Measurements from ENCODE around the gene COMT. TPM values are rescaled to one million over a fixed set of nuclear protein-coding genes. Genes with fewer than 3 reads are reported as not detected.

Gene COMT
- total and polyA plus RNA-seq, 7 donors = 63.6 to 146 (median 117) TPM

- H3K36me3 ChIP-seq (ENCODE audit: insufficient read depth in 1 of 2, low read depth in 1 of 2) = peaks cover 0 to 79% of the 10 kb centered on the region in 2 donors
- no peak overlapping the region for H3K27ac ChIP-seq
- DNase-seq (no peak), ATAC-seq (no peak)
- no peak for TF ChIP-seq CTCF (IDR thresholded peaks at IDR 0.05)
- H3K27me3 ChIP-seq (ENCODE audit: insufficient read depth in 3 of 3, low read length in 2 of 3) = no peaks in the 10 kb centered on the region
- H3K4me1 ChIP-seq = no peaks in the 10 kb centered on the region
- intact Hi-C loops (cut with DNase I) = no loop called here
- no peak overlapping the region for H3K4me3 ChIP-seq
- WGBS, 3 donors = 86 to 90% (median 87%) methylated on average over 13 of the region's 13 CpGs
- H3K9me3 ChIP-seq = no peaks in the 10 kb centered on the region
These were observed 26.2 kb upstream of the COMT start for GRCh38 chr22:19915287-19915954.

GRCh38 chr22:19916006-19916405 is 25.6 kb upstream of the COMT start:
- no peaks in the 10 kb centered on the region for H3K27me3 ChIP-seq (ENCODE audit: insufficient read depth in 3 of 3, low read length in 2 of 3)
- H3K36me3 ChIP-seq (ENCODE audit: insufficient read depth in 1 of 2, low read depth in 1 of 2) = peaks cover 0 to 75% of the 10 kb centered on the region in 2 donors
- DNase-seq = peak in 1 of 2 donors; percentile 62
- WGBS, 3 donors = 77 to 91% (median 80%) methylated on average over 8 to 9 of the region's 9 CpGs
- intact Hi-C loops (cut with DNase I) = no loop called here
- no peaks in the 10 kb centered on the region for H3K9me3 ChIP-seq
- H3K27ac ChIP-seq = no peak overlapping the region
- no peaks in the 10 kb centered on the region for H3K4me1 ChIP-seq
- H3K4me3 ChIP-seq = no peak overlapping the region
- ATAC-seq = peak; percentile 54 to 84 (median 80)
- TF ChIP-seq CTCF (IDR thresholded peaks at IDR 0.05) = no peak

- Histone ChIP-seq H3K9me3 (no peaks in the 10 kb centered on the region), H3K27ac (no peak overlapping the region), H3K27me3 (ENCODE audit: insufficient read depth in 3 of 3, low read length in 2 of 3) (no peaks in the 10 kb centered on the region), H3K4me3 (no peak overlapping the region), H3K4me1 (no peaks in the 10 kb centered on the region), H3K36me3 (ENCODE audit: insufficient read depth in 1 of 2, low read depth in 1 of 2) (peaks cover 0 to 69% of the 10 kb centered on the region in 2 donors)
- ATAC-seq (no peak), DNase-seq (no peak)
- intact Hi-C loops (cut with DNase I) = no loop called here
- no peak for TF ChIP-seq CTCF (IDR thresholded peaks at IDR 0.05)
- 87 to 91% (median 90%) methylated on average over 7 of the region's 7 CpGs for WGBS, 3 donors
These were observed 24.6 kb upstream of the COMT start for GRCh38 chr22:19916941-19917340.

GRCh38 chr22:19917389-19918138 is 24.0 kb upstream of the COMT start:
- no peaks in the 10 kb centered on the region for H3K27me3 ChIP-seq (ENCODE audit: insufficient read depth in 3 of 3, low read length in 2 of 3)
- no peak for ATAC-seq
- intact Hi-C loops (cut with DNase I) = no loop called here
- H3K36me3 ChIP-seq (ENCODE audit: insufficient read depth in 1 of 2, low read depth in 1 of 2) = peaks cover 0 to 66% of the 10 kb centered on the region in 2 donors
- 86 to 88% (median 86%) methylated on average over 12 of the region's 12 CpGs for WGBS, 3 donors
- no peak for TF ChIP-seq CTCF (IDR thresholded peaks at IDR 0.05)
- no peak overlapping the region for H3K4me3 ChIP-seq
- no peak for DNase-seq
- H3K9me3 ChIP-seq = no peaks in the 10 kb centered on the region
- H3K4me1 ChIP-seq = no peaks in the 10 kb centered on the region
- no peak overlapping the region for H3K27ac ChIP-seq
